GM21576 (cell line): ENCODE measurements around the gene AKAP13.
"Not testable (repeated sequence)": the region's sequence is repeated elsewhere in the genome, so short reads cannot be mapped to it uniquely, and the experiment has no call there.

ENCODE experiments used
- ATAC-seq: cut with Tn5 transposase; IDR thresholded peaks from one replicate; pipeline ENCODE4 v1.9.1; 2021; ENCODE audit warnings: mild to moderate bottlenecking, moderate library complexity; ENCODE audit not compliant: unreplicated experiment

Gene AKAP13

DNA sequence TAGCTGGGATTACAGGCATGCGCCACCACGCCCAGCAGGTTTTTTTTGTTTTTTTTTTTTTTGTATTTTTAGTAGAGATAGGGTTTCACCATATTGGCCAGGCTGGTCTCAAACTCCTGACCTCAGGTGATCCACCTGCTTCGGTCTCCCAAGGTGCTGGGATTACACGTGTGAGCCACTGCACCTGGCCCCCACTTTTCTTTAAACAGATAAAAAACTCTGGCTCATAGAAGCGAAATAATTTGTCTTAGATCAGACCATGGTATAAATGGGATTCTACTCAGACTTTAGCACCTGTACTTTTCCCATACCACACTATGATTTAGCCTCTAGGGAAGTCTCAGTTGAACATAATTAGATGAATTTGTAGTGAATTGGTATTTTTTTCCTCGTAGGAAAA is 182.4 kb downstream of the AKAP13 start:
- ATAC-seq: no peak

DNA sequence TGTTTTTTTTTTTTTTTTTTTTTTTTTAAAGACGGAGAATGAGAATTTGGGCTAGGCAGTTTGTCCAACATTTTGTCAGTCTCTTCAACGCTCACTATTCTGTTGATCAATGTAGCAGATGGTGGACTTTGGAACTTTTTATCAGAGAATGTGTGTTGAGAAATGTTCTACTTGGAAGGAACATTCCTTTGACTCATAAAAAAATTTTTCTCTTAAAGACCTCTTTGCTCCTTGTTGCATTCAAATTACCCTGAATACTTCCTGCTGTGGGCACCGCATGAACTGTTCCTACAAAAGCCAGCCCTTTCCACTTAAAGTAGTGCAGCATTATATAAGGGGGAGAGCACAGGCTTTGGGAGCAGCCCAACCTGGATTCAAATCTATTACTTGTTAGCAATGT is 182.9 kb downstream of the AKAP13 start:
- no peak for ATAC-seq

DNA sequence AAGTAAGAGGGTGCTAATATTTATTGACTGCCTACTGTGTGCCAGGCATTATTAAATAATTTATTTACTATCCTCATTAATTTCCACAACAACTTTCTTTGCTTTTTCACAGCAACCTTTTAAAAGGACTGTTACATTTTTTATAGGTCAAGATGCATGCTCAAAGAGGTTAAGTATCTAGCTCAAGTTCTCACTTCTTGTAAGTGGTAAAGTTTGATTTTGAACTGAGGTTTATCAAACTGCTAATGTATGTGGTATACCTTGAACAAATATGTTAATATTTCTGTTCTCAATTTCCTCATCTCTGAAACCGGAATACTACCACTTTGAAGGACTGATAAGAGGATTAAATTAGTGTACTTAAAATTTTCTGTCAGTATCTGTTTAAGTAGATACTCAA is 183.3 kb downstream of the AKAP13 start:
- ATAC-seq: no peak

DNA sequence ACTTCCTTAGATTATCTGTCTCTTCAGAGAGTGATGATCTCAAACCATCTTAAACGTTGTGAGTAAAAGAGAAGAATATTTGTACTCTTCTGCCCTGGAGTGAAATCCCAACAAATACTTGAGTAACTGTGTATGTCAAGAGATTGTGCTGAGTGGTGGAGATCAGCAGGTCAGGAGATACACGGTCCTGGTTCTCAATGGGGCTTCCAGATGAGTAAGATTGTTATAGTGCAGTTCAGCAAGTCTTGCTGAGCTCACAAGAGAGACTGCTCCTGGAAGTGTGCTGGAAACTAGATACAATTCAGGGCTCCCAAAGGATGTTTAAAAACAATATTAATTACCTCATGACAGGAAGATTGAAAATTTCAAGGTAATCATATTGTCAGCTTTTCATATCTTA is 184.3 kb downstream of the AKAP13 start:
- ATAC-seq: no peak

DNA sequence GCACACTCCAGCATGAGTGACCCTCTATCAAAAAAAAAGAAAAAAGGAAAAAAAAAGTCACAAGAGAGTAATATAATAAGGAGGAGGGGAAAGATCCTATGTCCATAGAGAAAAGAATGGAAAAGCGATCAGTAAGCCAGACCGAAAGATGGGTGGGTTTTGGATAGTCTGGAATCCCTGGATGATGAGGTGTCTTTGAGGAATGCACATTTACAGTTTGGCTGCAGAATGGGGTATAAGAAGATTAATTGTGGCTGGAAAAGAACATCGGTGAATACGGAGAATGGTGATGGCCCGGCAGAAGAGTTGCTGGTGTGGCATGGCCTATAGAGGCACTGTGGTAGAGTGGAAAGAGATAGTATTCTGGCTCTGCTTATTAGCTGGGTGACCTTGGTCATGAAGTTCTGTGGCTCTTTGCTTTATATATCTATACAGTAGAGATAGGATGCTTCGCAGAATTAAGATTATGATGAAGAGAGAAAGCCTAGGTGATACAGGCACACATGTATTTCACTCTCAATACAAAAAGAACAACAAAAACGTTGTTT is 187.9 kb downstream of the AKAP13 start:
- no peak for ATAC-seq

DNA sequence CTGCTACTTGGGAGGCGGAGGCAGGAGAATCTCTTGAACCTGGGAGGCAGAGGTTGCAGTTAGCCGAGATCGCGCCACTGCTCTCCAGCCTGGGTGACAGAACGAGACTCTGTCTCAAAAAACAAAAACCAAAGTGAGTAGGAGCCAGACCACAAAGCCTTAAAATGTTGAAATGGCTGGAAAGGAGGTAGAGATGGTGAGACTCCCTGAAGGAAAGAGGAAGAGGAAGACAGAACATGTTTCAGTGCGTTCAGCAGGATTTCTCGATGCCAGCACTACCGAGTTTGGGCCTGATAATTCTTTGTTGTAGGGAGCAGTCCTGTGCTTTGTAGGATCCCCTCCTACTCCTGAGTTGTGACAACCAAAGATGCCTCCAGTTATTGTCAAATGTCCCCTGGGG is 189.9 kb downstream of the AKAP13 start:
- ATAC-seq: no peak

DNA sequence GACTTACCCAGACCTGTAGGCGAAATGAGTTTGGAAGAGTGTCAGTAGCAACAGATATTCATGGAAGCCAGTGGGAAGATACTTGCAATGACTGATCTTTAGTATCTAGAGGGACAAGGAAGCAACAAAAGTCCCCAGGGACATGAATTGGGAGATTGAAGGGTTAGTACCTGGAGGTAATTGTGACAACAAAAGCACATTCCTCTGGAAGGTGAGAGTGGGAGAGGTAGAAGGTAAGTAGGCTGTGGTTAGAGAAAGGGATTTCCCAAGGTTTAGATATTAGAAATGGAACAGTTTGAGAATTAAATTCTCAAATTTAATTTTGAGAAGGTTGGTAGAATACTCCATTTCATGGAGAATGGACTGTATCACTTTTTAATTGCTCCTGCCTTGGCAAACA is 191.4 kb downstream of the AKAP13 start:
- ATAC-seq: no peak

DNA sequence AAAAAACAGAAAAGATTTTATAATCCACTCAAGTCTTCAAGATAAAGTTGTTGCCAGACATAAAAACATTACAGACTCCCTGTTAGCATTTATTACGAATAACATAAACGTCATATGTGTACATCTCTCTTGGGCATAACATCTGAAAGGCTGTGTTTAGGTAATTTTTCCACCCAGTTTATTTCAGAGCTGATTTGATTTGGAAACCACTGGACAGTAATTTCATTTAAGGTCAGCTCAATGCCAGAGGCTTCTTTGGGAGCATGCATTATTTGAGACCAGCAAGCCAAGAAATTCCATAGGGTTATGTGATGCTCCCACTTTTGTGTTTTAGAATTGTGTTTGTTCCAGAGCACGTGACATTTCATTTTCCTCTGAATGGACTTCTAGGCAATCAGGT is 196.0 kb downstream of the AKAP13 start:
- ATAC-seq: no peak

DNA sequence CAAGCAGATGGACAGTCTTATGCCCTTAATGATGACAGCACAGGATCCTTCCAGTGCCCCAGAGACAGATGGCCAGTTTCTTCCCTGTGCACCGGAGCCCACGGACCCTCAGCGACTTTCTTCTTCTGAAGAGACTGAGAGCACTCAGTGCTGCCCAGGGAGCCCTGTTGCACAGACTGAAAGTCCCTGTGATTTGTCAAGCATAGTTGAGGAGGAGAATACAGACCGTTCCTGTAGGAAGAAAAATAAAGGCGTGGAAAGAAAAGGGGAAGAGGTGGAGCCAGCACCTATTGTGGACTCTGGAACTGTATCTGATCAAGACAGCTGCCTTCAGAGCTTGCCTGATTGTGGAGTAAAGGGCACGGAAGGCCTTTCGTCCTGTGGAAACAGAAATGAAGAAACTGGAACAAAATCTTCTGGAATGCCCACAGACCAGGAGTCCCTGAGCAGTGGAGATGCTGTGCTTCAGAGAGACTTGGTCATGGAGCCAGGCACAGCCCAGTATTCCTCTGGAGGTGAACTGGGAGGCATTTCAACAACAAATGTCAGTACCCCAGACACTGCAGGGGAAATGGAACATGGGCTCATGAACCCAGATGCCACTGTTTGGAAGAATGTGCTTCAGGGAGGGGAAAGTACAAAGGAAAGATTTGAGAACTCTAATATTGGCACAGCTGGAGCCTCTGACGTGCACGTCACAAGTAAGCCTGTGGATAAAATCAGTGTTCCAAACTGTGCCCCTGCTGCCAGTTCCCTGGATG is 198.7 kb downstream of the AKAP13 start:
- no peak for ATAC-seq

DNA sequence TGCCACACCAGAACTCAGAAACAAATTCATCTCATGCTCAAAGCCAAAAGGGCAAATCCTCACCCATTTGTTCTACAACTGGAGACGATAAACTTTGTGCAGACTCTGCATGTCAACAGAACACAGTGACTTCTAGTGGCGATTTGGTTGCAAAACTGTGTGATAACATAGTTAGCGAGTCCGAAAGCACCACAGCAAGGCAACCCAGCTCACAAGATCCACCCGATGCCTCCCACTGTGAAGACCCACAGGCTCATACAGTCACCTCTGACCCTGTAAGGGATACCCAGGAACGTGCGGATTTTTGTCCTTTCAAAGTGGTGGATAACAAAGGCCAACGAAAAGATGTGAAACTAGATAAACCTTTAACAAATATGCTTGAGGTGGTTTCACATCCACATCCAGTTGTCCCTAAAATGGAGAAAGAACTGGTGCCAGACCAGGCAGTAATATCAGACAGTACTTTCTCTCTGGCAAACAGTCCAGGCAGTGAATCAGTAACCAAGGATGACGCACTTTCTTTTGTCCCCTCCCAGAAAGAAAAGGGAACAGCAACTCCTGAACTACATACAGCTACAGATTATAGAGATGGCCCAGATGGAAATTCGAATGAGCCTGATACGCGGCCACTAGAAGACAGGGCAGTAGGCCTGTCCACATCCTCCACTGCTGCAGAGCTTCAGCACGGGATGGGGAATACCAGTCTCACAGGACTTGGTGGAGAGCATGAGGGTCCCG is 199.7 kb downstream of the AKAP13 start:
- no peak for ATAC-seq

DNA sequence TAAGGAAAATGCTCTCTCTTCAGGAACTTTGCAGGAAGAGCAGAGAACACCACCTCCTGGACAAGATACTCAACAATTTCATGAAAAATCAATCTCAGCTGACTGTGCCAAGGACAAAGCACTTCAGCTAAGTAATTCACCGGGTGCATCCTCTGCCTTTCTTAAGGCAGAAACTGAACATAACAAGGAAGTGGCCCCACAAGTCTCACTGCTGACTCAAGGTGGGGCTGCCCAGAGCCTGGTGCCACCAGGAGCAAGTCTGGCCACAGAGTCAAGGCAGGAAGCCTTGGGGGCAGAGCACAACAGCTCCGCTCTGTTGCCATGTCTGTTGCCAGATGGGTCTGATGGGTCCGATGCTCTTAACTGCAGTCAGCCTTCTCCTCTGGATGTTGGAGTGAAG is 200.5 kb downstream of the AKAP13 start:
- no peak for ATAC-seq

DNA sequence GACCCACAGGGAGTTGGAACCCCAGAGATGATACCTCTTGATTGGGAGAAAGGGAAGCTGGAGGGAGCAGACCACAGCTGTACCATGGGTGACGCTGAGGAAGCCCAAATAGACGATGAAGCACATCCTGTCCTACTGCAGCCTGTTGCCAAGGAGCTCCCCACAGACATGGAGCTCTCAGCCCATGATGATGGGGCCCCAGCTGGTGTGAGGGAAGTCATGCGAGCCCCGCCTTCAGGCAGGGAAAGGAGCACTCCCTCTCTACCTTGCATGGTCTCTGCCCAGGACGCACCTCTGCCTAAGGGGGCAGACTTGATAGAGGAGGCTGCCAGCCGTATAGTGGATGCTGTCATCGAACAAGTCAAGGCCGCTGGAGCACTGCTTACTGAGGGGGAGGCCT is 201.1 kb downstream of the AKAP13 start:
- ATAC-seq: no peak

DNA sequence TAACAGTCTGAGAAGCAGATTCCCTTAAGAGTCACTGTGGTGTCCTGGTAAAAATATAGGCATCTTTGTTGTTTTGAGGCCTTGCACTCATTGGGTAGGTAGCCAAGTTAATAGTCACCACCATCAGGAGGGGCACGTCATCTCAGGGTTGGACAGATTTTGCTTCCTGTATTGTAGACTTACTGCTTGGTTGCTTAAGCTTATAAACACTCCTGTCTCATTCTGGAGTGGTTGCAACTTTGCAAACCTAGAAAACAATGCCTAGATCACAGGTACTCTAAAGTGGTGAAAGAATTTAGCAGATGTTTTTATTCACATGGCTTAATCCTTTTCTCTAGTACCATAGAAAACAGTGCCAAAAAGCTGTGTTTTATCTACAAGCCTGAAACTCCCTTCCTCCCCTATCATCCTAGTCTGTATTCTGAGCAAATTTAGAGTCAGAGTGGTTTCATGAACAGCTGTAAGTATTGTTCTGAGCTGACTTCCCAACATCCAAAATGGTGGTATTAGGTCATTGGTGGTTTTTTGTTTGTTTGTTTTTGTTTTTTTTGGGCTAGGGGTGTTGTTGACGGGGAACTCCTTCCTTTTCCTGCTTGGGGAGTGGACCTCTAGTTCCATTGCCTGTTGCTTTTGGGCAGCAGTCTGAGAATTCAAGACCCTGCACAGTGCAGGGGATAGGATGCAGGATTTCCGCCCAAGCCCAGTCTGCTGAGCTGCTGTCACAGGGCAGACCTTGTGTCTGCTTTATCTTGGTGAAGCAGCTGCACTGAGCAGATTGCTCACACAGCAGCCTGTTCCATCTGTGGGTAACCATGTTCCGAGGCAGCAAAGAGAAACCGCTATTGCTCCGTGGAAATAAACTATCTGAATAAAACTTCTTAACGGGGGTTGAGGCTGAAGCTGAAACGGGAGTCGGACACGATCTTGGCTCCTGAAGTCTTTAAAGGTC is 202.0 kb downstream of the AKAP13 start:
- ATAC-seq: peak; percentile 54

DNA sequence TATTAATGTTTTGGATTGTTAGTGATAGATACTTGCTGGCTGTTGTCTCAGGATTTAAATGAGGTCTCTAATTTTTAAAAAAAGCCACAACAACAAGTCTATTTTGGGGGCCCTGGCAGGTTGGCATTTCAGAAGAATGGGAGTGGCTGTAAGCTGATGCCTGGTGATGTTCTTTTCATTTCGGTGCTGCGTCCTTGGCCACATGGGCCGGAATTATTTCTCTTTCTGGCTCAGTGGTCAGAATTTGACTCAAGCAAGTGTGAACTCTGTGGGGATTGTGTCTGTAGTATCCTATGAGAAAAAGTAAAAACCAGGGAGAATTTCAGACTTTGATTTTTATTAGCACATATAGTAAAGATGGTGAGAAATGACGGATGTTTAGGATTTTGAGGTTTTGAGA is 203.0 kb downstream of the AKAP13 start:
- no peak for ATAC-seq

DNA sequence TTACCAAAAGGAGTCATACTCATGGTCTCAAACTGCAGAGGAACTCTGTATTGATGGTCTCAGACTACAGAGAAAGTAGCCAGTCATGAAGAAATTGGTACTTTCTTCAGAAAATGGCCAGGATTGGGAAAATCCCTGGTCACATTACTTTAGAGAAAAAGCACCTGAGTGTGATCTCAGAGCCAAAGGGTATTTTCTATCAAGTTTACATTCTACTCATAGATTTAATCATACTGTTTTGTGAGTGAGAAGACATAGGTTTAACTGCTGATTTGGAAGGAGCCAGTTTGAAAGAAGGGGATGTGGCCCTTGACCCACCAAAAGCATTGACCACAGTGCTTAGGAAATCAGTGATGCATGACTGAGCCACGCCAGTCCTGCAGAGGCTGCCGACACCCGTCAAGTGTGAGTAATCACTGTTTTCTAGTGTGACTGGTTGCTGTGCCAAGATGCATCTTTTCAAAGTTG is 203.6 kb downstream of the AKAP13 start:
- ATAC-seq: peak; percentile 44

DNA sequence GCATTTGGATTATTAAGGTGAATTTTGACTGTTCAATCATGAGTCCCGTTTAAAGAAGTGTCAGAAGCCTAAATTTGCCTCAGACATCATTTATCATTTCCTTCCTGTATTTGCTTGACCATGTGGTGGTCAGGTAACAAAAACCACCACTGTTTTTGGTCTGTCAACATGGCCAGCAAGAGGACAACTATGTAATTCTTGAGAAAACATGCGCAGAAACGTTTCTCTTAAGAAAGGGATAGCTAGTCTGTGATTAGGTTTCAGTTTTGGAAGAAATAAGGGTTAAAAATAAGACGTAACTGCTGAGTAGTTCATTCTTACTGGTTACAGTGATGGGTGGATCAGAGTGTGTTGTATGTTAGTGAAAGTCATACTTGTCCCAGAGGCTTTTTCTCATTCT is 204.5 kb downstream of the AKAP13 start:
- ATAC-seq: no peak

DNA sequence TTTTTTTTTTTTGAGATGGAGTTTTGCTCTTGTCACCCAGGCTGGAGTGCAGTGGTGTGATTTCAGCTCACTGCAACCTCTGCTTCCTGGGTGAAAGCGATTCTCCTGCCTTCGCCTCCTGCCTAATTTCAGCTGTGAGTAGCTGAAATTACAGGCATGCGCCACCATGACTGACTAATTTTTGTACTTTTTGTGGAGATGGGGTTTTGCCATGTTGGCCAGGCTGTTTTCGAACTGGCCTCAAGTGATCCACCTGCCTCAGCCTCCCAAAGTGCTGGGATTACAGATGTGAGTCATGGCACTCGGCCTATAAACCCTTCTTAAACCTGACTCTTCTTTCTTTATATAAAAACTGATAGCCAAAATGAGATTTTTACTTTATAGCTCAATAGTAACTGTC is 205.8 kb downstream of the AKAP13 start:
- ATAC-seq: not testable (repeated sequence)

DNA sequence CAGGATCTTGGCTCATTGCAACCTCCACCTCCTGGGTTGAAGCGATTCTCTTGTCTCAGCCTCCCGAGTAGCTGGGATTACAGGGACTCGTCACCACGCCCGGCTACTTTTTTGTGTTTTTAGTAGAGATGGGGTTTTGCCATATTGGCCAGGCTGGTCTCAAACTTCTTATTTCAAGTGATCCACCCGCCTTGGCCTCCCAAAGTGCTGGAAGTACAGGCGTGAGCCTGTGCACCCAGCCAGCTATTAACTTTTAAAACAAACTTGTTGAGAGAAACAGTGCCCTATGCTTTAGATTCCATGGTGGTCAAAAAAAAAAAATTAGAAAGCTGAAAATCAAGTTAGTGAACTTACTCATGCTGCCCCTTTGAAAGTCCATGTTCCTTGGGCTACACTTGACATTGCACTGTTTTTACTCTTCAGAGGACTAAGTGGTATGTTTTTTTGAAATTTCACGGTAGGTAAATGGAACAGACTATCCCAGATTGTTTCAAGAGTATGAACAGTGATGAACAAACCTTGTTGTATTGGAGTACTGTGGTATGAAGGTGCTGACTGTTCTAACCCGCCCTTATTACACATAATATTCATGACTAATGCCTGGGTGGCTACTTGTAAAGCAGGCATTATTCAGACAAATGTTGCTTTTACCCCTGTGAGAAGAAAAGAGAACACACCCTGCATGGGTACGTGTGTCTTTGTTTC is 207.5 kb downstream of the AKAP13 start:
- ATAC-seq: no peak

DNA sequence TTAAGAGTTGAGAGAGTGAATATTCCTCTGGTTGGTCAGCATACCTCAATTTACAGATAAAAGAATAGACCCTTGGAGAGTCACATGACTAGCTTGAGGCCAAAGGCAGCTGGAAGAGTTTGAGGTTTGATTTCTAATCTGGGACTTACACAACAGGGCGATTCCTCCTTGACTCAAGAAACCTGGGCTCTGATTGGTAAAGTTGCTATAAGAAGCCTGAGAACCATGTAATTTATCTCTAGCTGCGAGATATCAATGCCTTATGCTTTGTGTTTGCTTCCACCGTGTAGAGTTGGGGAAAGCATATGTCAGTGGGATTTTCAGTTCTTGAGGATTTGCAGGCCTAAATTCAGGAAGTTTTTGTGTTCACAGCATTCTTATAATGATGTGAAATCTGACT is 208.3 kb downstream of the AKAP13 start:
- ATAC-seq: no peak

DNA sequence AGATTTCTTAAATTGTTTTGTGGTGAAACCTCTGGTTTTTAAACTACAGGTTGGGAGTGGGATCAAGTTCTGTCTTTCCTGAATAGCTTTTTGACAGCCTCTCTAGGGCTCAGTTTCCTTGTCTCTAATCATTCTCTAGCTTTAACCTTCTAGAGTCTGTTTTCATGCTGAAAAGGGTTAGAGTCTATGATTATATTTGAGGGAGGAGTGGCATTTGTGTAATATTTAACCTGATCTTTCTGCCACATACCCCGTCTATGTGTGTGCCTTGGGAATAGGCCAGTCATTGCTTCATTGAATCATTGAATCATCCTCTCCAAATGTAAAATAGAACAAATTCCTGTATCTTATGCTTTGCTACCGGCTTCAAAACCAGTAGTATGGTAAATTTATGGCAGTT is 209.4 kb downstream of the AKAP13 start:
- ATAC-seq: no peak
